Measurements from ENCODE around the gene KDM5C.

DNA sequence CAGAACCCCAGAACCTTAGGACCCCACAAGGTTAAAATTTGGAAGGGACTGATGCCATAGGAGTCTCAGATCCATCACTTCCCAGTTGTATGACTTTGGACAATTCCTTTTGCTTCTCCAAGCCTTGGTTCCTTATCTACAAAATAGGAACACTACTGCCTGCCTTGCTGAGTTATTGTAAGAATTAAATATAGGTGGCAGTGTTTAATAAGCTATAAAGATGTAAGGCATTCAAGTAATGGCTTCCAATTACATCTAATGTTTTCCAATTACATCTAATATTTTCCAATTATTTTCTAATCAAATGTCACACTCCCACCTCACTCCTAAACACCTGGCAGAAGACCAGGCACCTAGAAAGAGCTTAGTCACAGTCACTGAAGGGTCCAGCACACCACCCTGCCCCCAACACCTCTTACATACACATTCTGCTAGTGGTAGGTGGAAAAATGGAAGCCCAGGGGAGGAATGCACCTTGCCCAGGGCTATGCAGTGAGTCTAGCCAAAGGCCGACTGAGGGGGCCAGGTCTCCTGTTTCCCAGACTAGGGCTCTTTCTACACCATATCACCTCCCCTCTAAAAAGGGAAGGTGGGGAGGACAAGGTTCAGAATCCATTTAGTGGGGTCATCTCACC is 24.5 kb upstream of the KDM5C start:
- no peak for TF ChIP-seq GATA2 (IDR thresholded peaks at IDR 0.05; ENCODE audit: low read depth, low read length)
- no peak for TF ChIP-seq GATA3 (IDR thresholded peaks at IDR 0.05; ENCODE audit: low read depth, low read length)

Measured in SH-SY5Y (cell line).